NCI-H1105 (cell line): ENCODE measurements around the gene CD248.
"Not testable (repeated sequence)": the region's sequence is repeated elsewhere in the genome, so short reads cannot be mapped to it uniquely, and the experiment has no call there.

Source experiments
- DNase-seq: peaks from one replicate; lab custom pipeline; 2025; lab: John Stamatoyannopoulos, UW

CD248 gene

DNA sequence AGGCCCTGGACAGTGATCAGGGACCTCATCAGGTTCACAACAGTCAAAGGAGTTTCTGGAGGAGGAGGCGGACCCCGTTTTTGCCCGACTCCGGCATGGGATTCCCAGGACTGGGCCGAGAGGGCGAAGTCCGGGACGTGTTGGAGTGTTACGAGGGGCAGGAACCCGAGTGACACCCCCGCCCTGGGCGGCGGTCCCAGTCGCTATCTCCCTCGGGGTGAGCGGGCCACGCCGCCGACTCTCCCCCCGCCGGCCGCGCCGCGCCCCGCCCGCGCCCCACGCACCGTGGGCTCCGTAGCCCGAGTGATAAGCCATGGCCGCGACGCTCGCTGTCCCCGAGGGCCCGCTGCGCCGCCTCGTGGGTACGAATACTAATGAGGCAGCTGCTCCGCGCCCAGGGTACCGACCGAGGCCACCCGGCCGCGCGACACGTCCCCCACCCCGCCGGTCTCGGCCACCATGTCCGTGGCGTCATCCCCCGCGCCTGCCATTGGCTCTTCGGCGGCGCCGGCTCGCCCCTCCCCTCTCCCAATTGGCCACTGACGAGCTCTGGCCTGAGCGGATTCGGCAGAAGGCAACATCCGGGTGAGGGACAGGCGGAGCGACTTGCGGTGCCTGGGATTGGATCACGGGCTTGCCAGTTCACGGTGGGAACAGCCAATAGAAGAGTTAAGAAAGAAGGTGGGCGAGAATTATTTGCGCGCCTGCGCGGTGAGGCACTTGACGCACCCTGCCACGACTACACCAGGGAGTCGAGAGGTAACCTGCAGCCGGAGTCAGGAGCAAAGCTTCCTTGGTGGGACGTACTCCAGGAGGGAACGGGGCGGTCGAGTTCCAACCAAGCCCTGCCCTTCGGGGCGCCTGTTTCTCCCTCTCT is 27.9 kb downstream of the CD248 start, which contains the start of gene YIF1A:
Gene YIF1A (minus strand): TSS at position 473 of the 877 bp plus-strand sequence. CDS start 158 bp downstream, at position 315.
- peak; percentile 99 for DNase-seq

GRCh38 chr11:66287889-66288670 is 28.8 kb downstream of the CD248 start:
- DNase-seq = no peak

DNA sequence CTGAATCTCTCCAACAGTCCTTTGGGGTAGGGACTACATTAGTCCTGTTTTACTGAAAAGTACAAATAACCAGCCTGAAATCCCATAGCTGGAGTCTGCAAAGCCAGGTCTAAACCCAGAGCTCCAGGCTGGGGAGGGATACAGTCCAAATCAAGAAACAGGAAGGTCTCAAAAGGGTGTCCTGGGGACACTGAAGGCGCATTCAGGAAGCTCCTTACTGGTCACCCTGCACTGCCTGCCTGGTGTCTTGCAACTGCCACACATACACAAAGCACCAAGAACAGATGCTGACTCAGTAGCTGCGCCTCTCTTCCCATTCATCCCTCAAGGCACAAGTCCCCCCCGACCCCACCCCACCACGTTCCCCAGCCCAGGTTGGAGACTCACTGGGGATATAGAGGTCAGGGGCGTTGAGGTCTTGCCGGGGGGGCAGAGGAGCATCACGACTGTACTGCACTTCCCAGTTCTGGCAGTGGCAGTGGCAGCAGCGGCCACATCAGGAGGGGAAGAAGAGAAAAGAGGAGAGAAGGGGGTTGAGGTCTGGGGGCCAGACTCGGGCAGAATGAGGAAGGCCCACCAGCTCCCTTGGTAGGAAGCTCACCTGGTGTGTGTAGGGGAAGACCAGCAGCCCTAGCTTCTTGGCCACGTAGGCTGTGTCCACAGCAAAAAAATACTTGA is 29.5 kb downstream of the CD248 start:
- DNase-seq = no peak

DNA sequence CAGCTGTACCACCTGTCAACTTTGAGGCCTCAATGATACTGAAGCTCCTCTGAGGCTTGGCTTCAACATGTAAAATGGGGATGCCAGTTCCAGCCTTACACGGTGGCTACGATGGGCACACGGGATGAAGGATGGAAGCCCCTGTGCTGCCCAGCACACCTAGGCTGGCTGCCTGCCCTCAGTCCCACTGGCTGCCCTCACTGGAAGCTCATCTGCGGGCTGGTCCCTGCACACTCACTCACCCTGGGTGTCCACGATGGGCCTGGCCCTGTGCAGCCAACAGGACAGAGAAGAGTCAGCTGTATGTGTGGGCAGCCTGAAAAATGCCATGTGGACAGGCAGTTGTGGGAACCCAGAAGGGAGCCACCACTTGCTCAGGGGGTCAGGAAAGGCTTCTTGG is 30.1 kb downstream of the CD248 start:
- no peak for DNase-seq

DNA sequence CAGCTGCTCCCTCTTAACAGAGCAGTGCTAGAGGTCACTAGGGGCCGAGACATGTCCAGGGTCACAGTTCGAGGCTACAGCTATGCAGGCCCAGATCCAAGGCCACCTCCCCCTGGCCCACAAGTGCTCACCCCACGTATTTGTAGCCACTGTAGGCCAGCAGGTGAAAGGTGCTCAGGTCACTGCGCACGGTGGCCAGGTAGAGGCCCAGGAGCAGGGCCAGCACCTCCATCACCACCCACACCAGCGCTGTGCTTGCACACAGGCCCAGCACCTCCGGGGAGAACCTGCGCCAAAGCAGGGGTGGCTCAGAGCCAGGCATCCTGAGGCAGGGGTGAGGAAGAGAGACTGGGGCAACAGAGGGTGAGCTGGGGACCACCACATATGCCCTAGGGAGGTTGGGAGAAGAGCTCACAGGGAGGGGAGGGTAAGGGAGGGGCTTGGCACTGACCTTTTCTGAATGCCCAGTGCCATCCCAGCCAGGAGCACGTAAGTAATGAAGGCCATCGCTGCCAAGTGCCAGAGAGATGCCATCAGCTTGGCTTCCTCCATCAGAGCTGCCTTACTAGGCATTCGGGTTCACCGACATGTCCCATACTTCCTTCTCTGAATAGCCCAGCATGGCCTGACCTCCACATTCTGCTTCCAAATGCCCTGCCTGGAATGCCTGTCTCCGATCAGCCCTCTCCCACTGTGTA is 31.4 kb downstream of the CD248 start:
- no peak for DNase-seq

GRCh38 chr11:66284526-66285078 is 32.2 kb downstream of the CD248 start:
- DNase-seq = no peak

GRCh38 chr11:66283461-66284105 is 33.3 kb downstream of the CD248 start:
- no peak for DNase-seq

- DNase-seq = peak; percentile 99
Observed at GRCh38 chr11:66282468-66283455, 34.1 kb downstream of the CD248 start.

DNA sequence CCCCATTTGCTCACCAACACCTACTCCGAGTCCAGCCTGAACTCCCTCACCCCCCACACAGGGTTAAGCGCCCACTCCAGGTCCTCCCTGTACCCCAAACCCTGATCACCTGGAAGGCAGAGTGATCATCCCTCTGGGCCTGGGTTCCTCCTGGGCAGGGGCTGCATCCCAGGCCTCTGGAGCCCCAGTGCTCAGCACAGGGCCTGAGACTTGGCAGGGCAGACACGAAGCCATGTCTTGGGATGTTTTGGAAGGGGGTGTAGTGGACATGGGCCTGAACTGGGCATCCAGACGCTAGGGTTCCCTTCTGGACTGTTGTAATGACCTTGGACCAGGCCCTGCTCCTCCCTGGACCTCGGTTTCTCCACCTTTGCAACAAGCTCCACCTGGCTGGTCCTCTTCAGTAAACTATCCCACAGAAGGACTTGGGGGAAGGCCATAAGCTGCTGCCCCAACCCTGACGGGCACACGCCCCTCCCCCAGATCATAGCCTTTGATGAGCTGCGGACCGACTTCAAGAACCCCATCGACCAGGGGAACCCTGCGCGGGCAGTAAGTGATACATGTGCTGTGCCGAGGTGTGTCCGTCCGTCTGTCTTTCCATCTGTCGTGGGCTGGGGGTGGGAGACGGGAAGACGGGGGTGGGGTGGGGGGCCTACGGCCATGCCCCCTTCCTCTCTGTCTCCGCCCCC is 34.9 kb downstream of the CD248 start:
- DNase-seq = no peak

GRCh38 chr11:66281001-66281400 is 35.8 kb downstream of the CD248 start:
- DNase-seq = no peak

GRCh38 chr11:66280428-66280827 is 36.4 kb downstream of the CD248 start:
- DNase-seq = no peak

DNA sequence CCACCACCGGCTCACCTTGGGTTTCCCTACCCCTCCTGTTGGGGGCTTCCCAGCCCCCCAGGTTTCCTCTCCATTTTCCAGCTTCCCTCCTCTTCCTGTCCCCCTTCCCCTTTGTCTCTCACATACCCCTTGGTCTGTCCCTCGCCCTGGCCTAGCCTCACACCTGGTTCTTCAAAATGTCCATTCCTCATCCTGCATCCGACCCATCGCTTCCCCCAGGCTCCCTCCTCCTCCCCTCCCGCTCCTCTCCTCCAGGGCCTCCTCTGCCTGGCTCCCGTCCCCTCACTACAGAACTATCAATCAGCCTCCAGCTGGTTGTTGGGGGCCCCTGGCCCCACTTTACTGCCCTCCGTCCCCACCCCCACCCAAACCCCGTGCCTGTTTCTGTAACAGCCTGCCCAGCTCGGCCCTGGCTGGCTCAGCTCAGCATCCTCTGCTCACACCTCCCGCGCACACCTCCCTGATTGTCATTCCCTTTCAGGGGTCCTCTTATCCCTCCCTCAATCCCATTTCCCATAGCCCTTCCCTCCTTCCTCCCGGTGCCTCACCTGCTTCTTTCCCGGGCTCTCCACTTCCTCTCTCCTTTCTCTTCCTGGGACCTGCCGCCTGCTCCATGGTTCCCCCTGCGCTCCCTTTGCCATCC is 37.6 kb downstream of the CD248 start:
- DNase-seq = no peak

GRCh38 chr11:66278363-66279091 is 38.3 kb downstream of the CD248 start:
- DNase-seq = no peak

DNA sequence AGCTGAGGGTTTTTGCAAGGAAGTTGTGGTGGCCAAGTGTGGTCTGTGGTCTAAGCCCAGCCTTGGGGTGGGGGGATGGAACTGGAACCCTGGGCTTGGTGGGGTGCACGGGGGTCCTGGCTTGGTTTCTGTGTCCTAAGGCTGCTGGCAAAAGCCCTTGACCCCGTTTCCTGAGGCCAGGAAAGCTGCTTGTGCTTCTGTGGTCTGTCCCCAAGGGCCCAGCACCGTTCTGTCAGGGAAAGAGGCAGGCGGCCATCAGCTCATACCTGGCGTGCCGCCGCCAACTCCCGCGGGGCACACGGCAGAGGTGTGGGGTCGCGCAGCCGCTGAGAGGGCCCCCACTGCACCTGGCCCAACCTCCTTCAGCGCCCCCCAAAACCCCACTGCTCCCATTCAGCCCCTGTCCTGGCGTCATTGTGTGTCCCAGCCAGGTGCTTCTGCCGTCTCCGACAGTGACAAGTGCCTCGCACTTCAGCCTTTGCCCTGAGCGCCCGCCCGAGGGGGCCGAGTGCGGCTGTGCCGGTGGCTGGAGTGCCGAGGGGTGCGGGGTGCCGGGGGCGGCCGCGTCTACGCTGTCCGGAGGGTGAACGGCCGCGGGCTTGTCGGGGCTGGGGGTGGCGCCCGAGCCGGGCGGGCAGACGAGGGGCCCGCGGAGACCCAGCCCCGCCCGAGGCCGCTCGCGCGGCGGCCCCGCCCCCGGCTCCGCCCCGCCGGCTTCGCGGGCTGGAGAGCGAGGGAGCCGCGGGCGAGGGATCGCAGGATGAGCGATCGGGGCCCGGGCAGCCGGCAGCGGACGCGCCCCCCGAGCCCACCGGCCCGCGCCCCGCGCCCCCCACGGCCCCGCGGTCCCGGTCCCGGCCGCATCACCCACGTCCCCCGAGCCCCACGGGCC is 39.1 kb downstream of the CD248 start, which contains the start of gene CNIH2:
Gene CNIH2 (plus strand): TSS at position 705 of the 892 bp plus-strand sequence. CDS start 282 bp downstream, outside the sequence.
- DNase-seq = peak; percentile 28

- DNase-seq = not testable (repeated sequence)
Observed at GRCh38 chr11:66277064-66277463, 39.8 kb downstream of the CD248 start.

GRCh38 chr11:66276619-66277018 is 40.2 kb downstream of the CD248 start:
- not testable (repeated sequence) for DNase-seq
